GM12801 (cell line): ENCODE results near the gene TBC1D3I.

ENCODE experiments used
- TF ChIP-seq, protein P1 (sequence below): IDR thresholded peaks from one replicate; pipeline ENCODE4 v1.5.1; 2011; ENCODE audit warnings: control low read depth; ENCODE audit not compliant: insufficient read length; ENCODE audit errors: extremely low read depth

TBC1D3I gene

GRCh38 chr17:36205637-36206485, 58.5 kb downstream of the TBC1D3I start:
- TF ChIP-seq, protein P1, sequence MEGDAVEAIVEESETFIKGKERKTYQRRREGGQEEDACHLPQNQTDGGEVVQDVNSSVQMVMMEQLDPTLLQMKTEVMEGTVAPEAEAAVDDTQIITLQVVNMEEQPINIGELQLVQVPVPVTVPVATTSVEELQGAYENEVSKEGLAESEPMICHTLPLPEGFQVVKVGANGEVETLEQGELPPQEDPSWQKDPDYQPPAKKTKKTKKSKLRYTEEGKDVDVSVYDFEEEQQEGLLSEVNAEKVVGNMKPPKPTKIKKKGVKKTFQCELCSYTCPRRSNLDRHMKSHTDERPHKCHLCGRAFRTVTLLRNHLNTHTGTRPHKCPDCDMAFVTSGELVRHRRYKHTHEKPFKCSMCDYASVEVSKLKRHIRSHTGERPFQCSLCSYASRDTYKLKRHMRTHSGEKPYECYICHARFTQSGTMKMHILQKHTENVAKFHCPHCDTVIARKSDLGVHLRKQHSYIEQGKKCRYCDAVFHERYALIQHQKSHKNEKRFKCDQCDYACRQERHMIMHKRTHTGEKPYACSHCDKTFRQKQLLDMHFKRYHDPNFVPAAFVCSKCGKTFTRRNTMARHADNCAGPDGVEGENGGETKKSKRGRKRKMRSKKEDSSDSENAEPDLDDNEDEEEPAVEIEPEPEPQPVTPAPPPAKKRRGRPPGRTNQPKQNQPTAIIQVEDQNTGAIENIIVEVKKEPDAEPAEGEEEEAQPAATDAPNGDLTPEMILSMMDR, result no peak

- TF ChIP-seq, protein P1, result no peak
These were observed 59.5 kb downstream of the TBC1D3I start for GRCh38 chr17:36204724-36205500.
